GM12878 (cell line): Measurements from ENCODE around the gene NAA15. TPM values are rescaled to one million over a fixed set of nuclear protein-coding genes. Genes with fewer than 3 reads are reported as not detected.

Experiments
- ATAC-seq: fragments of 200-7000 bp; cut with Tn5 transposase; 3 replicates; pipeline ENCODE4 v1.9.1; 2020; ENCODE audit warnings: mild to moderate bottlenecking, moderate library complexity
- BruUV-seq: library from RNA; stranded (reverse); fragments of 400-500 nt; replicated peaks from 2 replicates; lab custom pipeline; 2021; lab: Mats Ljungman, UMichigan
- CTCF ChIA-PET: fragments of 300-600 bp; sonication (Branson Sonifier 250); formaldehyde crosslinking; extraction: SDS; loops from one replicate; lab custom pipeline; 2021; ENCODE audit warnings: inconsistent platforms; lab: Yijun Ruan, JAX
- POLR2A ChIA-PET: fragments of 350-600 bp; formaldehyde crosslinking; extraction: SDS; loops from one replicate; lab custom pipeline; 2021; ENCODE audit warnings: inconsistent platforms; lab: Charles Lee
- RAD21 ChIA-PET: fragments of 300-600 bp; sonication (Branson Sonifier 250); formaldehyde crosslinking; loops from one replicate; lab custom pipeline; 2023; ENCODE audit warnings: antibody characterized with exemption; ENCODE audit not compliant: unreplicated experiment; lab: Charles Lee
- SMC1A ChIA-PET: fragments of 300-600 bp; sonication (Branson Sonifier 250); formaldehyde crosslinking; loops from one replicate; lab custom pipeline; 2023; ENCODE audit not compliant: unreplicated experiment, uncharacterized antibody; lab: Charles Lee
- DNase-seq: peaks from one replicate; pipeline ENCODE4 v3.0.0-alpha.2; 2011; ENCODE audit warnings: low read depth, low spot score
- FAIRE-seq: peaks from 3 replicates; lab custom pipeline; 2011; peaks lifted over from hg19 to GRCh38; lab: Jason Lieb, UNC
- H2AFZ ChIP-seq: 2 replicates; pipeline ENCODE4 v1.6.0; 2011; ENCODE audit warnings: low read depth, low read length, control low read depth; ENCODE audit not compliant: control insufficient read depth
- H3K27ac ChIP-seq: 2 replicates; pipeline ENCODE4 v1.5.1; 2011; ENCODE audit warnings: control low read depth; ENCODE audit not compliant: control insufficient read depth, insufficient read depth
- H3K27me3 ChIP-seq, 2 experiments: replicated peaks in 1 of 2; 2 replicates each; pipeline versions ENCODE4 v1.6.0 to v1.6.1; 2011; ENCODE audit warnings: low read length in 1 of 2; ENCODE audit not compliant: control insufficient read depth in 2 of 2, insufficient read depth in 2 of 2
- H3K36me3 ChIP-seq, 2 experiments: 2 replicates each; pipeline ENCODE4 v1.5.1; 2011; ENCODE audit warnings: low read length in 1 of 2; ENCODE audit not compliant: control insufficient read depth in 2 of 2, insufficient read depth in 2 of 2
- H3K4me1 ChIP-seq: 2 replicates; pipeline ENCODE4 v1.6.1; 2011; ENCODE audit warnings: mild to moderate bottlenecking, low read length, moderate library complexity, mixed read lengths; ENCODE audit not compliant: control insufficient read depth, insufficient read depth
- H3K4me2 ChIP-seq: 2 replicates; pipeline ENCODE4 v1.6.0; 2011; ENCODE audit warnings: control low read depth; ENCODE audit not compliant: control insufficient read depth, insufficient read depth
- H3K4me3 ChIP-seq: fragments of 200-600 bp; sonication (generic); 2 replicates; pipeline ENCODE4 v1.5.1; 2016
- H3K79me2 ChIP-seq: 2 replicates; pipeline ENCODE4 v1.6.0; 2011; ENCODE audit warnings: low read length; ENCODE audit not compliant: control insufficient read depth, insufficient read depth
- H3K9ac ChIP-seq: 2 replicates; pipeline ENCODE4 v1.8.0; 2011; ENCODE audit warnings: low read length, control low read depth, mixed read lengths; ENCODE audit not compliant: control insufficient read depth, insufficient read depth
- H3K9me3 ChIP-seq: replicated peaks from 3 replicates; pipeline ENCODE4 v1.5.1; 2011; ENCODE audit warnings: mild to moderate bottlenecking, low read length; ENCODE audit not compliant: control insufficient read depth, insufficient read depth
- H4K20me1 ChIP-seq: 2 replicates; pipeline ENCODE4 v1.6.0; 2011; ENCODE audit not compliant: control insufficient read depth, insufficient read depth
- IKZF1 ChIP-seq: fragments of 450-650 bp; conservative IDR thresholded peaks from 2 replicates; pipeline ENCODE4 v1.6.1; 2017; ENCODE audit warnings: antibody characterized with exemption, mild to moderate bottlenecking
- KDM1A ChIP-seq: fragments of 200-600 bp; sonication (generic); IDR thresholded peaks from 2 replicates; pipeline ENCODE4 v1.6.1; 2016; ENCODE audit warnings: borderline replicate concordance
- NFXL1 ChIP-seq: fragments of 450-650 bp; IDR thresholded peaks from 2 replicates; pipeline ENCODE4 v1.6.1; 2017; ENCODE audit warnings: antibody characterized with exemption, mild to moderate bottlenecking, borderline replicate concordance
- PAX5 ChIP-seq: IDR thresholded peaks from 2 replicates; pipeline ENCODE4 v1.6.1; 2011; ENCODE audit warnings: low read depth, low read length, borderline replicate concordance
- RAD51 ChIP-seq: fragments of 450-650 bp; IDR thresholded peaks from 2 replicates; pipeline ENCODE4 v1.6.1; 2016; ENCODE audit warnings: moderate library complexity, mild to moderate bottlenecking, inconsistent platforms
- RB1 ChIP-seq: fragments of 450-650 bp; formaldehyde crosslinking; IDR thresholded peaks from 2 replicates; pipeline ENCODE4 v1.6.1; 2017; ENCODE audit warnings: mild to moderate bottlenecking, borderline replicate concordance
- TAF1 ChIP-seq: IDR thresholded peaks from 2 replicates; pipeline ENCODE4 v1.6.1; 2011; ENCODE audit warnings: mild to moderate bottlenecking, low read depth, low read length, borderline replicate concordance
- ZNF274 ChIP-seq: IDR thresholded peaks from one replicate; pipeline ENCODE4 v1.8.0; 2011; ENCODE audit not compliant: insufficient read length, insufficient read depth
- WGBS: methylation state at CpG from one replicate; pipeline ENCODE4 v1.1.6; 2016; ENCODE audit warnings: low lambda C conversion rate; ENCODE audit not compliant: insufficient replicate concordance, insufficient coverage; ENCODE audit errors: missing lambda C conversion rate; 5-methylcytosine and 5-hydroxymethylcytosine counted together
- in situ Hi-C: fragments of 300-500 bp; cut with MboI; formaldehyde crosslinking; loops from 9 replicates; pipeline ENCODE4 v1.14.3; 2018; ENCODE audit warnings: mixed read lengths
- intact Hi-C: fragments of 100-400 bp; cut with micrococcal nuclease; formaldehyde crosslinking; loops from one replicate; pipeline ENCODE4 v1.14.2; 2022; ENCODE audit not compliant: unreplicated experiment
- polyA plus RNA-seq, 11 experiments: library from polyadenylated mRNA; depleted of rRNA in 4 of 11; unstranded in 6 of 11; stranded (reverse) in 5 of 11; fragments of >200 nt; fragmentation: Nextera tagmentation in 4 of 11; fragmentation: Illumina TruSeq in 1 of 11; extraction: Ambion mirVana in 4 of 11; extraction: Trizol in 1 of 11; gene quantifications; 1 replicate in 1 of 11; 2 replicates in 10 of 11; pipeline versions ENCODE4 v1.2.1 to v1.2.3, GENCODE V29; 2011 to 2016; ENCODE audit warnings: inconsistent platforms in 2 of 11, missing spikeins in 2 of 11, low read depth in 1 of 11
- total RNA-seq, 4 experiments: library from RNA; depleted of rRNA in 3 of 4; stranded (reverse); fragments of >200 nt in 3 of 4; fragmentation: Illumina TruSeq in 1 of 4; extraction: Trizol in 1 of 4; gene quantifications; 2 replicates each; pipeline versions ENCODE4 v1.2.1 to v1.2.3, GENCODE V29; 2013 to 2021

The NAA15 gene
- total and polyA plus RNA-seq, 10 of the 15 experiments (the other 5 are each of a cell fraction or from before 2014, with no cell fraction given) = 24.3 to 93.1 (median 51.9) TPM

GRCh38 chr4:139274790-139275189 lies 26.5 kb upstream of the NAA15 start (continued):
- TF ChIP-seq RB1 (no peak), IKZF1 (no peak)
- TF ChIP-seq, all 136 proteins: peak for 0

DNA sequence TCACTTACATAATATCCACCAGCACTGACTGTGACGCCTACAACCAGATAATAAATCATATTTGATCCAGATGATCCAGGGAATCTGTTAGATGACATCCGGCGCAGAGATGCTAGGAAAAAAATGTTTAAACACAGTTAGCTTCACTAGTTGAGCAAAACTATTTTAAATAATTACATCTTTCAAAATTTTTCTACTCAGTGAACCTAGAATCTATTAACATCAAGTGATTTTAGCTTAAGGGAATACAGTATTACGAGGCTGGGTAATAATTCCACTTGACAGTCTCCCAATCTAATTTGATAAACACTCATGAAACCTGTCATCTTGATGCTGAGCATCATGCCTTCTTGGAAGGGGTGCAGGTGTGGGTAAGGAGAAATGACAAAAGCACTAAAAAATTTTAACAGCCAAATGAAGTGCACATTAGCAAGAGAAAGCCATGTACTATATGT lies 26.0 kb upstream of the NAA15 start:
- ChIA-PET RAD21 (no interaction called here), CTCF (interaction anchor here (1.1 to 1.6 kb wide), 3 partner anchors 9 to 38 kb away, joined by 3 to 4 read pairs (median 4); no protein-coding TSS in a partner anchor), SMC1A (interaction anchor here (0.8 to 1.5 kb wide), 3 partner anchors 10 to 36 kb away, joined by 4 to 5 read pairs (median 4); no protein-coding TSS in a partner anchor), POLR2A (no interaction called here)
- in situ Hi-C loops = no loop called here
- no peak overlapping the region for H3K9ac ChIP-seq
- no peaks in the 10 kb centered on the region for H3K79me2 ChIP-seq
- TF ChIP-seq PAX5 (no peak), KDM1A (no peak), RAD51 (no peak), TAF1 (no peak), ZNF274 (no peak), NFXL1 (no peak)
- H3K4me2 ChIP-seq = no peak overlapping the region
- no peaks in the 10 kb centered on the region for H3K4me1 ChIP-seq
- no peak overlapping the region for H2AFZ ChIP-seq
- no peak for FAIRE-seq
- H3K9me3 ChIP-seq = no peaks in the 10 kb centered on the region; the same call in 2 of the 3 replicates
- H3K27me3 ChIP-seq = peaks cover 8 to 15% of the 10 kb centered on the region in 2 experiments
- no peak for DNase-seq
- no peak overlapping the region for H3K27ac ChIP-seq
- intact Hi-C loops = no loop called here
- H3K36me3 ChIP-seq = no peaks in the 10 kb centered on the region
- no peak for ATAC-seq
- 59% methylated on average over 4 of the region's 4 CpGs for WGBS
- H3K4me3 ChIP-seq = no peak overlapping the region
- no TSS peak for BruUV-seq
- no peaks in the 10 kb centered on the region for H4K20me1 ChIP-seq
